ENCODE measurements around the gene RNASEH1.

RNASEH1 gene

GRCh38 chr2:3558205-3559014 is at the start of gene RNASEH1:
Gene RNASEH1, minus strand, starts transcription at chr2:3558333. Its CDS starts 73 bp downstream, at chr2:3558260.
- DNase-seq: peak; percentile 99

DNA sequence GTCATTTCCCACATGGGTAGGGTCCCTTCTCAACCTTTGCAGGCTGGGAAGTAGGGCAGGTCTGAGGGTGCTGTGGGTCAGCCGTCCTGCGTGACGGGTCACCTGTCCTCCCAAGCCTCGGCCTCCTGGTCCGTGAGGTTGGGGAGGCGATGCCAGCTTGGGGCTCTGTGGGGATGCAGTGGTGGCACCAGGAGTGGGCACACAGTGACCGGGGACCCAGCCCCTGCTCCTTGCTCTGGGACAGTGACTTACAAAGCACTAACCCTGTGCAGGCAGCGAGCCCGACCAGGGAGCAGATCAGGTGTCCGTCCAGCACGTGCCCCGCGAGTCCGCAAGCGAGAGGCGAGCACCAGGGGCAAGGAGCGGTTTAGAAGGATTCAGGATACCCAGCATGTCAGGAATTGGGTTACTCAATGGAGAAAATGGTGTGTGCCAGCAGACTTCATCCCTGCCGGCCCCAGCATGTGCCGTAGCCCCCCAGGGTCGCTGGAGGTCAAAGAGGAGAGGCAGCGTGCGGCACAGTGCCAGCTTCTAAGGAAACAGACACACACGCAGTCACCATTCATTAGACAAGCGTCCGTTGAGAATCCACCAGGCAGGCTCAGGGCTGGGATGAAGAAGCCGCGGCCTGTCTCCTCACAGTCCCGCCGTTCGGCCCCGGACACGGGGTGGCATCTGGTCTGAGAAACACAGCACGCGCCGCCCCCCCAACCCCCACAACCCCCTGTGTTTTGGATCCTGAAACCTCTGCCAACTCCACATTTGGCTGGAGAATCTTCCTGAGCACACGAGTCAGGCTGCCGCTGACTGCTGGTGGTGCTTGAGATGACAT is 48.5 kb upstream of the RNASEH1 start:
- no peak for DNase-seq

DNA sequence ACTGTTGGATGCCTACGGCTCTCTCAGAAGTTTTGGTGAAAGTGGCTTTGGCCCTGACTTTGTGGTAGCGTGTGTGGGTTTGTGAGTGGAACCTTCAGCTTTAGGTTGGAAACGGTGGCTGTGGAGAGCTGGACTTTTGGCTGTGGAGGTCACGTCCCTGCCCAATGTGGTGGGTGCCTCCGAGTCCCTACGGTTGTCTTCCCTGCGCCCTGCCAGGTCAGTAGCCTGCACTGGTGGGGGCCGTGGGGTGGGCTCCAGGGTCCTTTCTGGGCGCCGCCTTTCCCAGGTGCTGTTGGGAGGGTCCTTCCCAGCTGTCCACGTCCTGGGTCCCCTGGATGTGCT is 47.9 kb upstream of the RNASEH1 start:
- DNase-seq: no peak

- peak; percentile 61 for DNase-seq
These were observed 47.1 kb upstream of the RNASEH1 start for GRCh38 chr2:3604991-3605961.

- DNase-seq: no peak
These were observed 46.2 kb upstream of the RNASEH1 start for GRCh38 chr2:3604207-3604877.

DNA sequence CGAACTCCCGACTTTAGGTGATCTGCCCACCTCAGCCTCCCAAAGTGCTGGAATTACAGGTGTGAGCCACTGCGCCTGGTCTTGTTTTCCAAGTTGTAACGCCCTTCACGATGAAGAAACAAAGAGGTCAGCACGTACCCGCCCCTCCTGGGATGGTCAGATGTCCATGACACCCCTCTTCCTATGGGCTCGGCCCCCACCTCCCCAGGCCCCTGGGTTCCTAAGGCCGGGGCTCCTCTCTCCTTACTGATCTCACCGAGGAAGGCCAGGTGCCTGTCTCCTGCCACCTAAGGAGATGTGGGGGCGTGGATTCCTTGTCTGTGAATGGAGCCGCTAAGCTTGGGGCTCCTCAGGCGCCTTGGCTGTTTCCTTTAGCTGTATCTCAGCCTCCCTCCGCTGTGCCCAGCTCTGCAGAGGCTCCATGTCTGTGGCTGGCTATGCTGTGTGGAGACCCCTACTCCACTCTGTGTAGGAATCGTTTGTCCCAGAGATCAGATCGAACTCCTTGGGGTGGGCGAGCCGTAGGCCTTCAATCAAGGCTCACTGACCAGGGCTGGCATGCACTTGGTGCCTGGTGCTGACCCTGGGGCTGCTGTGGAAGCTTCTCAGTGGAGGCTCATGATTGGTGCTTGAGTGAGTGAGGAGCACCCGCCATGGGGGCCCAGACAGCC is 45.5 kb upstream of the RNASEH1 start:
- DNase-seq: no peak

DNA sequence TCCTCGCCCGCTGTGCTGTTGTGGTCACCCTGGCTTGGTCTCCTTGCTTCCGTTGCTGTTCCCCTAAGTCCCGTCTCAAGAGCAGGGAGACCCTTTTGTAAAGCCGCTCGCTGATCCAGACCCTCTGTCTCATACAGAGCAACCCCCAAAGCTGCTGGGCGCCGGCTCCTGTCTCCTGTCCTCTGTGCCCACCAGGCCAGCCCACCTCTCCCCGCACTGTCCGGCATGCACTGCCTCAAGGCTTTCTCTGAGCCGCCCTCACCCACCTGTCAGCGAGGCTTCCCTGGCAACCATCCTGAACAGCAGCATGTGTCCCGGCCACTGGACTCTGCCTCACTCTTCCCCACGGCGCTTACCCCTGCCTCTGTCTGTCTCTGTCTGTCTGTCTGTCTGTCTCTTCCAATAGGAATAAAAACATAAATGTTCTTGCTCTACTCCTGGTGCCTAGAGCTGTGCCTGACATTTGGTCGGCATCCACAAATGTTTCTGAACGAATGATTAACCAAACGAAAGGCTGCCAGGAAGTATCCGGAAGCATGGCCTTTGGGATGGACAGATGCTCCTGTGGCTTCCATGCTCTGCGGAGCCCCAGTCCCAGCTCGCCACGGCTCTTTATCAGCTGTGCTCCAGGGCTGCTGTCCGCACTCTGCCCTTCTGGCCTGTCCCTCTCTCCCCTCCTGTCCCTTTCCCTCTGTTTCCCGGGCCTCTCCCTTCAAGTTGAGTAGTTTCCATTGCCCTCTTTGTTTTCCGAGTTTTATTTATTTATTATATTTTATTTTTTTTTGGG is 44.6 kb upstream of the RNASEH1 start:
- DNase-seq: no peak

DNA sequence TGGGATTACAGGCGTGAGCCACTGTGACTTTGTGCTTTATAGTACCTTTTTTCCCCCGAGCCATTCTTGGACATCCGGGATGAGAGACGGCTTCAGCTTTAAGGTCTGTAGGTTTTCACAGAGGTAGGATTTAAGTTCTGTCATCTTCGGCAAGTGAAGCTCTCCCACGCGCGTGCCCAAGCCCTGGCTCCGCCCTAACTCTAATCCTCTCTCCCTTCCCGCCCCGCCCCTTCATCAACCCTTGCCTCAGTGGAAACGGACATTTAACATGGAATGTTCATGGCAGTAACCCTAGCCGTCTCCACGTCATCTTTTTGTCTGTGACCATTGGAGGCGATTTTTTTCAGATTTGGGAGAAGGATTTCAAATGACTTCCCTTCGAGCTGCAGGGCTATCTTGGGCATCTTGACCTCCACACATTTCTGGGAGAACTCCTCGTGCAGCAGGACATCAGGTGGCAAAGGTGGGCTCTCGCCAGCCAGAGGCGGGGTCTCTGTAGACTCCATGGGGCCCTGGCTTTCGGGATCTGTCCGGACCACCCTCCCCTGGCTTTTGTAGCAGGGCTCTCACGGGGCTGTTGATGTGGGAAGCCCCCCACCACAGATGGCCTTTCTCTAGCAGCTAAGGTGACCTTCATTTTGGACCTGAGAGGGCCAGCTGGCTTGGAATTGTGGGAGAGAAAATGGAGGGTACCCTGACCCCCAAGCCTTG is 43.6 kb upstream of the RNASEH1 start:
- DNase-seq: no peak

DNA sequence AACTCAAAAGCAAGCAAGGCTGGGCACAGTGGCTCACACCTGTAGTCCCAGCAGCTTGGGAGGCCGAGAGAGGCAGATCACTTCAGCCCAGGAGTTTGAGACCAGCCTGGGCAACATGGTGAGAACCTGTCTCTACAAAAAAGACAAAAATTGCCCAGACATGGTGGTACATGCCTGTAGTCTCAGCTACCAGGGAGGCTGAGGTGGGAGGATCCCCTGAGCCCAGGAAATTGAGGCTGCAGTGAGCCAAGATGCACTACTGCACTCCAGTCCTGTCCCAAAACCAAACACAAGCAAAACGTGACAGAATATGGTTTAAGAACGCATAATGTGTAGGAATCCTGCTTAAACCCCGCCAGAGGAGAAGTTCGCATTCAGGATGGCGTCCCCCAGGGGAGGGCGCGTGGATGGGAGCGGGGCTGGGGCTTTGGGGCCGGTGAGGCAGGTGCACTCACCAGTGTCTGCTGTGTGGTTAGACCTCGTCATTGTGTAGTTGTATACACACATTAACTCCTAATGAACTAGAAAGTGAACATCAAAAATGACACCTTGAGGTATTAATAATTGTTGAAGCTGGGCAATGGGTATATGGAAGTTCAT is 42.2 kb upstream of the RNASEH1 start:
- DNase-seq: no peak

DNA sequence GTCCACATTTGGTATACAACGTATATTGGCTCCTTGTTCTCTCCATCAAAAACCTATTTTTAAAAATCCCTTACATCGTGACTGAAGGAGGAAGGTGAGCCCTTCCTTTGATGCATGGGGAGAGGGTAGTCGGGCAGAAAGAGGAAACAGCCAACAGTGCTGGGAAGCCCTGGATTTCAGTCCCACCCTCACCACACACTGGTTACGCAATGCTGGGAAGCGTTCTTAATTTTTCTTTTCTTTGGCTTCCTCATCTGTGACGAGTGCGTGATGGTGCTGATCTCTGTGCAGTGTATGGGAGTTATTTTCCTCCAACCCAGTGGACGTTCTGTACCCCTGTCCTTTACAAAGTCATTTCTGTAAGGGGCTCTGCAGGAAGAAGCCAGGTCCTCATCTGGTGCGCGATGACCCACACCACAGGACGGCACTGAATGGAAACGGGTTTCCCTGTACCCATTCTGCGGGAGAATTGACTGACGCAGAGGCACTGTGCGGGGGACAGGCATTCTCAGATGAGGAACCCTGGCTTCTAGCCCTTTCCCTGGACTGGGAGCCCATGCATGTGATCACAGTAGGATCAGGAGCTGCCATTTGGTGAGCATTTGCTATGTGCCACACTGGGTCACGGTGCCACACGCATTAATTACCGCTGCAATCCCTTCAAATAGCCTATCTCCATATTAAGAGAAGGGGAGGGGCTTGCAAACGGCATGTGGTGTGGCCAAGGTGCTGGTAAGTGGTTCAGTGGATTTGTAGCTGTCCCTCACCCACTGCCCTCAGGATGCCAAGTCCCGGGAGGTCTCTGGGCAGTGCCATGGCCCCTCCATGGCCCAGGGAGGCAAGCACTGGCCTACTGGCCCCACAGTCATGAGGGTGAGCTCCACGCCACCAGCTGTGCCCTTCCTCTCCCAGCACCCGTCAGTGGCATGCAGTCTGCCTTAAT is 41.0 kb upstream of the RNASEH1 start:
- no peak for DNase-seq

GRCh38 chr2:3598197-3598910 is 40.2 kb upstream of the RNASEH1 start:
- no peak for DNase-seq

DNA sequence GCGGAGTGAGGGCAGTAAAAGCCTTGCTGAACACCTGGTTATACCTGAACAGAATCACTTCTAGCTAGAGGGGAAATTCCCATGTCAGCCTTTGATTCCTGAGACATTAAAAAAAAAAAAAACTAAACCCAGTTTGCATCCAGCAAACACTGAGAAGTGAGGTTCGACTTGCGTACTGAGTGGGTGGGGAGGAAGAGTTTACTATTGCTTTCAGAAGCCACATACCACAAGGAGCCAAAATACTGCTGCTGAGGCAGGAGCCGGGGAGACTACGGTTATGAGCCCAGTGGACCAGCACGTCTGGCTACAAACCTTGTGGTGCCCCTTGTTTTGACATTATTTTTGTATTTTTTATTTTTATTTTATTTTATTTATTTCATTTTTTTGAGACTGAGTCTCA is 39.4 kb upstream of the RNASEH1 start:
- no peak for DNase-seq

DNA sequence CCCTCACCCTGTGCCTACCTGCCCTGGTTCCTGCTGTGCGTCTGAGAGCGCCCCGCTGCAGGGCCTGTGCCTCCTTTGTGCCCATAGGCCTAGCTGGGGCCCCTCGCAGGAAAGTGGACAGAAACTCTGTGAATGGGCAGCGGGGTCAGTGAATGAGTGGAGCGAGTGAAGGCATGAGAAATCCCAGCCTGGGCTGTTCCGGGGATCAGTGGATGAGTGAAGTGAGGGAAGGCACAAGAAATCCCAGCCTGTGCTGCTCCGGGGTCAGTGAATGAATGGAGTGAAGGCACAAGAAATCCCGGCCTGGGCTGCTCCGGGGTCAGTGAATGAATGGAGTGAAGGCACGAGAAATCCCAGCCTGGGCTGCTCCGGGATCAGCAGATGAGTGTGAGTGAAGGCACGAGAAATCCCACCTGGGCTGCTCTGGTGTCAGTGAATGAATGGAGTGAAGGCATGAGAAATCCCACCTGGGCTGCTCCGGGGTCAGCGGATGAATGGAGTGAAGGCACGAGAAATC is 38.8 kb upstream of the RNASEH1 start:
- DNase-seq: no peak

DNA sequence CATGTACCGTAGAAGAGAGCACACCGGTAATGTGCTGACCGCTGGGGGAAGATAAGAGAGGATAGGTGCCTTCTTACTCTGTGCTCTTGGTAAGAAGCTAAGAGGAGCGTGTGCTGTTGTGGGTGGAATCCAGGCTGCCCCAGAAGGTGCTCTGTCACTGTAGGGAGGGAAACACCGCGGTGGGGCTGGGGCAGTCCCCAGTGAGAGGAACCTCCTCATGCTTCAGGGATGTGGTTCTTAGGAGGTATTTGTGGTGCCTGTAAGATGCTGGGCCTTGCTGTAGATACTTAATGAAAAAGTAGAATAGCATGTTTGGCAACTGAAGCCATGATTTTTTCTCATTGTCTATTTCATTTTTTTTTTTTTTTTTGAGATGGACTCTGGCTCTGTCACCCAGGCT is 37.9 kb upstream of the RNASEH1 start:
- DNase-seq: peak; percentile 36

DNA sequence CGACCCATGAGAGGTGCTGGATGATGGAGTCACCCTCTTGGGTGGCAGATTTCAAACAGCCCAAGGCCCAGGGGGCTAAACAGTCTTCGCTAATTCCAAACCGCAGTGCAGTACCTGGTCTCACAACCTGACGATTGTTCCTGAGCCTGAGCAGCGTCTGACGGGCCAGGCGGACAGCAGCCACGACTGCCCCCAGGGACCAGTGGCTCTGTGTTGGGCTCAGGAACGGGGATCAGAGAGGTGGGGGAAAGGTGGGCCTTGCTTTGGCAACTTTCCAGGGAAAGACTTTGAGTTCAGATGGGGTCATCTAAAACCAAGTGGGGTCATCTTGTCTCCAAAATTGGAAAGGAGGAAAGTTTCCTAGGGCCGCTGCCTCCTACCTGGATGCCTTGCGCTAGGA is 37.3 kb upstream of the RNASEH1 start:
- no peak for DNase-seq

- no peak for DNase-seq
These were observed 36.6 kb upstream of the RNASEH1 start, which contains the start of gene COLEC11 for GRCh38 chr2:3594493-3595281. Gene COLEC11, plus strand, starts transcription at chr2:3595112. Its CDS starts 9,229 bp downstream, at chr2:3604341.

DNA sequence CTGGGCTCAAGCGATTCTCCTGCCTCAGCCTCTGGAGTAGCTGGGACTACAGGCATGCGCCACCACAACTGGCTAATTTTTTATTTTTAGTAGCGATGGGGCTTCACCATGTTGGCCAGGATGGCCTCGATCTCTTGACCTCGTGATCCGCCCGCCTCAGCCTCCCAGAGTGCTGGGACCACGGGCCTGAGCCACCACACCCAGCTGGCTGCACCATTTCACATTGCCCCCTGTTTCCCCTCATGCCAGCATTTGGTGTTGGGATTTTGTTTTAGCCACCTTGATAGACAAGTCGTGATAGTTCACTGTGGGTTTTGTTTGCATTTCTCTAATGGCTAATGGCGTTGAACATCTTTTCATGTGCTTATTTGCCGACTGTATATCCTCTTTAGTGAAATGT is 31.0 kb upstream of the RNASEH1 start:
- DNase-seq: no peak

Data from activated CD4-positive, alpha-beta T cell treated with anti-CD3 and anti-CD28 coated beads, Interleukin-10, Interleukin-2, amounts not matched to agents 100 ng/mL and 50 ng/mL, durations not matched to agents 16 hours and 8 hours (primary cell).